ENCODE results near the gene DMRTC2.
A peak's percentile ranks its signal among the peaks of the same experiment; 100 is the strongest.

Gene DMRTC2

GRCh38 chr19:41845001-41845050 is at the start of gene DMRTC2:
Gene DMRTC2 (plus strand): TSS chr19:41845042. CDS start chr19:41847429, 2,387 bp downstream.
- DNase-seq (ENCODE audit: low spot score) = no peak

GRCh38 chr19:41796362-41796761 is 48.5 kb upstream of the DMRTC2 start, which contains the start of gene CEACAM3:
Gene CEACAM3 (plus strand): TSS chr19:41796587. CDS start chr19:41796678, 91 bp downstream.
- no peak for DNase-seq (ENCODE audit: low spot score)

GRCh38 chr19:41796901-41797300 is 47.9 kb upstream of the DMRTC2 start:
- DNase-seq (ENCODE audit: low spot score) = no peak

GRCh38 chr19:41799444-41800000 is 45.3 kb upstream of the DMRTC2 start:
- DNase-seq (ENCODE audit: low spot score) = no peak

GRCh38 chr19:41801031-41801430 is 43.8 kb upstream of the DMRTC2 start:
- no peak for DNase-seq (ENCODE audit: low spot score)

- no peak for DNase-seq (ENCODE audit: low spot score)
Measured at GRCh38 chr19:41801792-41802211, 43.0 kb upstream of the DMRTC2 start.

GRCh38 chr19:41802770-41803169 is 42.1 kb upstream of the DMRTC2 start:
- no peak for DNase-seq (ENCODE audit: low spot score)

- no peak for DNase-seq (ENCODE audit: low spot score)
Measured at GRCh38 chr19:41804336-41804735, 40.5 kb upstream of the DMRTC2 start.

- no peak for DNase-seq (ENCODE audit: low spot score)
Measured at GRCh38 chr19:41807176-41807575, 37.7 kb upstream of the DMRTC2 start.

- no peak for DNase-seq (ENCODE audit: low spot score)
Measured at GRCh38 chr19:41808663-41809566, 35.9 kb upstream of the DMRTC2 start.

- DNase-seq (ENCODE audit: low spot score) = no peak
Measured at GRCh38 chr19:41810301-41810700, 34.5 kb upstream of the DMRTC2 start.

- DNase-seq (ENCODE audit: low spot score) = no peak
Measured at GRCh38 chr19:41811036-41811435, 33.8 kb upstream of the DMRTC2 start.

GRCh38 chr19:41811981-41812380 is 32.9 kb upstream of the DMRTC2 start:
- no peak for DNase-seq (ENCODE audit: low spot score)

GRCh38 chr19:41813911-41814310 is 30.9 kb upstream of the DMRTC2 start:
- DNase-seq (ENCODE audit: low spot score) = no peak

- no peak for DNase-seq (ENCODE audit: low spot score)
Measured at GRCh38 chr19:41815301-41815700, 29.5 kb upstream of the DMRTC2 start.

- no peak for DNase-seq (ENCODE audit: low spot score)
Measured at GRCh38 chr19:41816761-41817160, 28.1 kb upstream of the DMRTC2 start.

- peak; percentile 69 for DNase-seq (ENCODE audit: low spot score)
Measured at GRCh38 chr19:41821003-41821735, 23.7 kb upstream of the DMRTC2 start.

GRCh38 chr19:41837981-41838708 is 6.7 kb upstream of the DMRTC2 start:
- DNase-seq (ENCODE audit: low spot score) = no peak

- no peak for DNase-seq (ENCODE audit: low spot score)
Measured at GRCh38 chr19:41839211-41839610, 5.6 kb upstream of the DMRTC2 start.

- DNase-seq (ENCODE audit: low spot score) = no peak
Measured at GRCh38 chr19:41843371-41843770, 1.5 kb upstream of the DMRTC2 start.

GRCh38 chr19:41844601-41845000 is 241 bp upstream of the DMRTC2 start, which contains the start of gene LYPD4:
Gene LYPD4 (minus strand): TSS chr19:41844683. CDS start chr19:41839285, 5,398 bp downstream.
- DNase-seq (ENCODE audit: low spot score) = no peak

GRCh38 chr19:41845051-41845590 is 279 bp downstream of the DMRTC2 start:
- DNase-seq (ENCODE audit: low spot score) = no peak
